B cell (primary cell): ENCODE measurements around the gene DHRS4.
"Not testable (repeated sequence)": the region's sequence is repeated elsewhere in the genome, so short reads cannot be mapped to it uniquely, and the experiment has no call there.

Experiments
- CTCF ChIP-seq: fragments of 200-600 bp; IDR thresholded peaks from one replicate; pipeline ENCODE4 v1.8.0; 2022; ENCODE audit warnings: antibody characterized with exemption, mild to moderate bottlenecking
- EZH2 ChIP-seq: IDR thresholded peaks from 2 replicates; pipeline ENCODE4 v1.6.1; 2012; ENCODE audit warnings: borderline replicate concordance, low read depth, mild to moderate bottlenecking, moderate library complexity, low read length; ENCODE audit not compliant: insufficient read depth, poor library complexity, severe bottlenecking

GRCh38 chr14:24006817-24007652, 53.5 kb downstream of the DHRS4 start:
- not testable (repeated sequence) for TF ChIP-seq CTCF, EZH2
